K562 (cell line): Measurements from ENCODE around the gene TUBGCP6. TPM values are rescaled to one million over a fixed set of nuclear protein-coding genes. Genes with fewer than 3 reads are reported as not detected.

ENCODE experiments used
- ATAC-seq: fragments of 200-7000 bp; cut with Tn5 transposase; 3 replicates; pipeline ENCODE4 v1.9.1; 2020; ENCODE audit warnings: moderate library complexity
- BruUV-seq: library from RNA; stranded (reverse); fragments of 400-500 nt; replicated peaks from 2 replicates; lab custom pipeline; 2021; lab: Mats Ljungman, UMichigan
- CTCF ChIA-PET: fragments of 300-600 bp; formaldehyde crosslinking; extraction: SDS; loops from one replicate; lab custom pipeline; 2021; ENCODE audit warnings: low intra/inter-chr PET ratio; lab: Yijun Ruan, JAX
- POLR2A ChIA-PET: fragments of 300-600, 350-650 bp; sonication (Branson Sonifier 250); formaldehyde crosslinking; extraction: SDS; loops from one replicate; lab custom pipeline; 2021; ENCODE audit warnings: antibody characterized with exemption, inconsistent platforms; lab: Yijun Ruan, JAX
- DNase-seq, 4 experiments: peaks; one replicate each; pipeline versions ENCODE4 v3.0.0 to v3.0.0-alpha.2; 2011 to 2018; ENCODE audit warnings: low spot score in 3 of 4, mixed read lengths in 3 of 4; ENCODE audit errors: extremely low read depth in 1 of 4
- FAIRE-seq: peaks from 2 replicates; lab custom pipeline; 2011; peaks lifted over from hg19 to GRCh38; lab: Jason Lieb, UNC
- H2AFZ ChIP-seq: 2 replicates; pipeline ENCODE4 v1.6.0; 2011; ENCODE audit warnings: low read depth, low read length, control low read depth, inconsistent platforms
- H3K27ac ChIP-seq: fragments of 200-600 bp; 3 replicates; pipeline ENCODE4 v1.8.0; 2011; ENCODE audit warnings: low read depth, mild to moderate bottlenecking, control low read depth, inconsistent platforms, low read length, moderate library complexity, mixed read lengths; ENCODE audit errors: extremely low read depth
- H3K27me3 ChIP-seq, 2 experiments: fragments of 300-600 bp in 1 of 2; 2 replicates in 1 of 2; 3 replicates in 1 of 2; pipeline versions ENCODE4 v1.6.0 to v1.8.0; 2011; ENCODE audit warnings: inconsistent platforms in 2 of 2, low read length in 2 of 2, mild to moderate bottlenecking in 1 of 2, mixed read lengths in 1 of 2, moderate library complexity in 1 of 2; ENCODE audit not compliant: control insufficient read depth in 2 of 2, insufficient read depth in 2 of 2
- H3K36me3 ChIP-seq: fragments of 300-600 bp; 3 replicates; pipeline ENCODE4 v1.8.0; 2011; ENCODE audit warnings: mild to moderate bottlenecking, low read length, inconsistent platforms; ENCODE audit not compliant: control insufficient read depth, insufficient read depth
- H3K4me1 ChIP-seq, 2 experiments: fragments of 200-600 bp in 1 of 2; replicated peaks in 1 of 2; 2 replicates in 1 of 2; 3 replicates in 1 of 2; pipeline versions ENCODE4 v1.5.1 to v1.8.0; 2011; ENCODE audit warnings: inconsistent platforms in 2 of 2, low read length in 2 of 2, mild to moderate bottlenecking in 1 of 2, mixed read lengths in 1 of 2, moderate library complexity in 1 of 2; ENCODE audit not compliant: control insufficient read depth in 2 of 2, insufficient read depth in 2 of 2
- H3K4me2 ChIP-seq: 2 replicates; pipeline ENCODE4 v1.6.1; 2011; ENCODE audit warnings: low read length, control low read depth, inconsistent platforms, mixed read lengths; ENCODE audit not compliant: insufficient read depth
- H3K4me3 ChIP-seq: fragments of 200-600 bp; sonication (generic), shearing (Covaris generic); 2 replicates; pipeline ENCODE4 v1.5.1; 2016; ENCODE audit warnings: control low read depth, inconsistent platforms
- H3K79me2 ChIP-seq: fragments of 200-600 bp; 3 replicates; pipeline ENCODE4 v1.8.0; 2011; ENCODE audit warnings: low read length, inconsistent platforms; ENCODE audit not compliant: control insufficient read depth, insufficient read depth
- H3K9ac ChIP-seq, 2 experiments: 2 replicates each; pipeline versions ENCODE4 v1.6.0 to v1.6.1; 2011; ENCODE audit warnings: low read depth in 2 of 2, low read length in 2 of 2, control low read depth in 1 of 2, inconsistent platforms in 1 of 2, mild to moderate bottlenecking in 1 of 2, mixed read lengths in 1 of 2; ENCODE audit not compliant: insufficient read depth in 1 of 2
- H3K9me1 ChIP-seq: one replicate; pipeline ENCODE4 v1.6.0; 2011; ENCODE audit warnings: inconsistent platforms, mild to moderate bottlenecking, low read length, moderate library complexity; ENCODE audit not compliant: control insufficient read depth, insufficient read depth
- H3K9me3 ChIP-seq: replicated peaks from 2 replicates; pipeline ENCODE4 v1.5.1; 2011; ENCODE audit warnings: low read depth, low read length, inconsistent platforms; ENCODE audit not compliant: control insufficient read depth, insufficient read depth
- H4K20me1 ChIP-seq: replicated peaks from 2 replicates; pipeline ENCODE4 v1.6.1; 2011; ENCODE audit warnings: low read length, inconsistent platforms, mixed read lengths; ENCODE audit not compliant: control insufficient read depth, insufficient read depth
- PHF8 ChIP-seq: fragments of 200-600 bp; sonication (generic); IDR thresholded peaks from 2 replicates; pipeline ENCODE4 v1.6.1; 2012; ENCODE audit warnings: mixed run types, mild to moderate bottlenecking, inconsistent platforms, low read length, moderate library complexity, borderline replicate concordance
- POLR2AphosphoS5 ChIP-seq: IDR thresholded peaks from 2 replicates; pipeline ENCODE4 v1.6.1; 2011; ENCODE audit warnings: mild to moderate bottlenecking, low read depth, low read length, moderate library complexity; ENCODE audit not compliant: control insufficient read depth, insufficient read depth
- SREBF2 ChIP-seq: sonication (generic); formaldehyde crosslinking; IDR thresholded peaks from 2 replicates; pipeline ENCODE4 v1.4.0; 2020; ENCODE audit warnings: mild to moderate bottlenecking, missing genetic modification reagents
- ZKSCAN1 ChIP-seq: fragments of 150-350 bp; IDR thresholded peaks from 2 replicates; pipeline ENCODE4 v1.6.1; 2016; ENCODE audit warnings: low read depth, low read length
- ZNF282 ChIP-seq: sonication (generic); formaldehyde crosslinking; IDR thresholded peaks from 2 replicates; pipeline ENCODE4 v1.8.1; 2023; ENCODE audit warnings: missing genetic modification reagents
- ZNF316 ChIP-seq: fragments of 450-650 bp; IDR thresholded peaks from 2 replicates; pipeline ENCODE4 v1.6.1; 2016
- ZNF507 ChIP-seq: conservative IDR thresholded peaks from 2 replicates; pipeline ENCODE4 v1.6.1; 2017; ENCODE audit warnings: missing genetic modification characterization, missing compliant biosample characterization
- WGBS: fragments of 100-300 bp; shearing (Covaris generic); methylation state at CpG from one replicate; pipeline ENCODE4 v1.1.6; 2016; ENCODE audit warnings: low coverage, mixed read lengths; ENCODE audit not compliant: insufficient coverage; ENCODE audit errors: missing lambda C conversion rate; 5-methylcytosine and 5-hydroxymethylcytosine counted together
- in situ Hi-C: fragments of 300-500 bp; cut with MboI; formaldehyde crosslinking; loops from 4 replicates; pipeline ENCODE4 v1.15.0; 2018; ENCODE audit warnings: inconsistent platforms, mixed read lengths
- intact Hi-C: fragments of 100-400 bp; cut with micrococcal nuclease; formaldehyde crosslinking; loops from 2 replicates; pipeline ENCODE4 v1.14.2; 2022
- polyA plus RNA-seq, 8 experiments: library from polyadenylated mRNA; depleted of rRNA in 4 of 8; stranded (reverse) in 5 of 8; unstranded in 3 of 8; fragments of >200 nt; fragmentation: Nextera tagmentation in 2 of 8; fragmentation: Illumina TruSeq in 1 of 8; extraction: Ambion mirVana in 2 of 8; extraction: Trizol in 1 of 8; gene quantifications; 2 replicates each; pipeline versions ENCODE4 v1.2.1 to v1.2.3, GENCODE V29; 2011 to 2014; ENCODE audit warnings: inconsistent platforms in 1 of 8, missing spikeins in 1 of 8
- total RNA-seq, 7 experiments: library from RNA; depleted of rRNA in 6 of 7; stranded (reverse); fragments of >200 nt in 6 of 7; fragmentation: Illumina TruSeq in 2 of 7; extraction: Trizol in 2 of 7; gene quantifications; 2 replicates each; pipeline versions ENCODE4 v1.2.1 to v1.2.3, GENCODE V29; 2011 to 2021; ENCODE audit warnings: low replicate concordance in 1 of 7
- TF ChIP-seq, protein P1 (sequence below), 2 experiments: fragments of 200-800 bp in 1 of 2; sonication (Bioruptor generic) in 1 of 2; sonication (generic) in 1 of 2; formaldehyde crosslinking in 1 of 2; IDR thresholded peaks in 1 of 2; conservative IDR thresholded peaks in 1 of 2; 2 replicates each; pipeline versions ENCODE4 v1.5.0 to v1.6.1; 2016 to 2020; ENCODE audit warnings: missing compliant biosample characterization in 1 of 2, missing genetic modification characterization in 1 of 2, missing genetic modification reagents in 1 of 2
- TF ChIP-seq, protein P2 (sequence below): fragments of 450-650 bp; IDR thresholded peaks from 2 replicates; pipeline ENCODE4 v1.6.1; 2016; ENCODE audit warnings: mild to moderate bottlenecking
- TF ChIP-seq, protein P3 (sequence below), 2 experiments: fragments of 450-650 bp; formaldehyde crosslinking in 1 of 2; IDR thresholded peaks; 2 replicates each; pipeline versions ENCODE4 v1.4.0 to v1.6.1; 2014 to 2020; ENCODE audit warnings: mild to moderate bottlenecking in 2 of 2, borderline replicate concordance in 1 of 2, low read depth in 1 of 2

Gene TUBGCP6
- total and polyA plus RNA-seq, 9 of the 15 experiments (the other 6 are each of a cell fraction or from before 2014, with no cell fraction given) = 0.76 to 33.0 (median 10.1) TPM

DNA sequence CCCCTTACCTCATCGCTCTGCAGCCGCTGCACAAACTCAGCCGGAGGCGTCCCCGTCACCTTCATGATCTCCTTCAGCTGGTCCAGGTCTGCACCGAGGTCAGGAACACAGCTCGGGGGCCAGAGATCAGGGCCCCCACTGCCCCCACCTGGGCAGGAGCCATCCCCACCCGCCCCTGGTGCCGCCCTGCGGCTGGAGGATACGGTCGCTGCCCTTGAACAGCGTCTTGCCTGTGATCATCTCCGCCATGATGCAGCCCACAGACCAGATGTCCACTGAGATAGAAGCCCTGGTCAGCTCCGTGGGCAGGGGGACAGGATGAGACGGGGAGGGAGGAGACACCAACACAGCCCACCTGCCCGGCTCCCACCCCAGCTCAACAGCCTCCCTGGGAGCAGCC lies 10.8 kb upstream of the TUBGCP6 start:
- in situ Hi-C loops (no loop called here), intact Hi-C loops (no loop called here)
- 93% methylated on average over 3 of the region's 17 CpGs for WGBS
- BruUV-seq = no TSS peak
- H4K20me1 ChIP-seq = no peaks in the 10 kb centered on the region
- no peak overlapping the region for H2AFZ ChIP-seq
- no peaks in the 10 kb centered on the region for H3K9me3 ChIP-seq
- peaks cover 60% of the 10 kb centered on the region; the same call in 1 of the 3 replicates for H3K36me3 ChIP-seq
- H3K4me1 ChIP-seq = peaks cover 0 to 93% of the 10 kb centered on the region in 2 experiments; a peak in 3 of 5 replicates
- no peaks in the 10 kb centered on the region for H3K9me1 ChIP-seq
- H3K79me2 ChIP-seq = peaks cover 25% of the 10 kb centered on the region
- no peaks in the 10 kb centered on the region for H3K27me3 ChIP-seq
- ChIA-PET POLR2A (interaction anchor here (0.6 to 1.2 kb wide), 3 partner anchors 10 to 48 kb away, joined by 3 to 4 read pairs (median 3); no protein-coding TSS in a partner anchor), CTCF (no interaction called here)
- no peak overlapping the region; a peak in 1 of 4 replicates for H3K9ac ChIP-seq
- no peak overlapping the region for H3K4me2 ChIP-seq
- no peak overlapping the region for H3K27ac ChIP-seq
- no peak for ATAC-seq
- no peak for DNase-seq
- no peak for FAIRE-seq
- H3K4me3 ChIP-seq = no peak overlapping the region
- no peak for TF ChIP-seq ZNF507
- TF ChIP-seq, protein P1, sequence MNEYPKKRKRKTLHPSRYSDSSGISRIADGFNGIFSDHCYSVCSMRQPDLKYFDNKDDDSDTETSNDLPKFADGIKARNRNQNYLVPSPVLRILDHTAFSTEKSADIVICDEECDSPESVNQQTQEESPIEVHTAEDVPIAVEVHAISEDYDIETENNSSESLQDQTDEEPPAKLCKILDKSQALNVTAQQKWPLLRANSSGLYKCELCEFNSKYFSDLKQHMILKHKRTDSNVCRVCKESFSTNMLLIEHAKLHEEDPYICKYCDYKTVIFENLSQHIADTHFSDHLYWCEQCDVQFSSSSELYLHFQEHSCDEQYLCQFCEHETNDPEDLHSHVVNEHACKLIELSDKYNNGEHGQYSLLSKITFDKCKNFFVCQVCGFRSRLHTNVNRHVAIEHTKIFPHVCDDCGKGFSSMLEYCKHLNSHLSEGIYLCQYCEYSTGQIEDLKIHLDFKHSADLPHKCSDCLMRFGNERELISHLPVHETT (CRISPR knock-in tag; conservative IDR thresholded peaks at IDR 0.05 in 1 of 2, IDR thresholded peaks at IDR 0.05 in 1 of 2) = no peak
- TF ChIP-seq ZKSCAN1 = no peak
- no peak for TF ChIP-seq ZNF282 (CRISPR knock-in tag)
- TF ChIP-seq, protein P2, sequence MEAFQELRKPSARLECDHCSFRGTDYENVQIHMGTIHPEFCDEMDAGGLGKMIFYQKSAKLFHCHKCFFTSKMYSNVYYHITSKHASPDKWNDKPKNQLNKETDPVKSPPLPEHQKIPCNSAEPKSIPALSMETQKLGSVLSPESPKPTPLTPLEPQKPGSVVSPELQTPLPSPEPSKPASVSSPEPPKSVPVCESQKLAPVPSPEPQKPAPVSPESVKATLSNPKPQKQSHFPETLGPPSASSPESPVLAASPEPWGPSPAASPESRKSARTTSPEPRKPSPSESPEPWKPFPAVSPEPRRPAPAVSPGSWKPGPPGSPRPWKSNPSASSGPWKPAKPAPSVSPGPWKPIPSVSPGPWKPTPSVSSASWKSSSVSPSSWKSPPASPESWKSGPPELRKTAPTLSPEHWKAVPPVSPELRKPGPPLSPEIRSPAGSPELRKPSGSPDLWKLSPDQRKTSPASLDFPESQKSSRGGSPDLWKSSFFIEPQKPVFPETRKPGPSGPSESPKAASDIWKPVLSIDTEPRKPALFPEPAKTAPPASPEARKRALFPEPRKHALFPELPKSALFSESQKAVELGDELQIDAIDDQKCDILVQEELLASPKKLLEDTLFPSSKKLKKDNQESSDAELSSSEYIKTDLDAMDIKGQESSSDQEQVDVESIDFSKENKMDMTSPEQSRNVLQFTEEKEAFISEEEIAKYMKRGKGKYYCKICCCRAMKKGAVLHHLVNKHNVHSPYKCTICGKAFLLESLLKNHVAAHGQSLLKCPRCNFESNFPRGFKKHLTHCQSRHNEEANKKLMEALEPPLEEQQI = no peak
- no peak for TF ChIP-seq POLR2AphosphoS5
- no peak for TF ChIP-seq SREBF2
- TF ChIP-seq, protein P3, sequence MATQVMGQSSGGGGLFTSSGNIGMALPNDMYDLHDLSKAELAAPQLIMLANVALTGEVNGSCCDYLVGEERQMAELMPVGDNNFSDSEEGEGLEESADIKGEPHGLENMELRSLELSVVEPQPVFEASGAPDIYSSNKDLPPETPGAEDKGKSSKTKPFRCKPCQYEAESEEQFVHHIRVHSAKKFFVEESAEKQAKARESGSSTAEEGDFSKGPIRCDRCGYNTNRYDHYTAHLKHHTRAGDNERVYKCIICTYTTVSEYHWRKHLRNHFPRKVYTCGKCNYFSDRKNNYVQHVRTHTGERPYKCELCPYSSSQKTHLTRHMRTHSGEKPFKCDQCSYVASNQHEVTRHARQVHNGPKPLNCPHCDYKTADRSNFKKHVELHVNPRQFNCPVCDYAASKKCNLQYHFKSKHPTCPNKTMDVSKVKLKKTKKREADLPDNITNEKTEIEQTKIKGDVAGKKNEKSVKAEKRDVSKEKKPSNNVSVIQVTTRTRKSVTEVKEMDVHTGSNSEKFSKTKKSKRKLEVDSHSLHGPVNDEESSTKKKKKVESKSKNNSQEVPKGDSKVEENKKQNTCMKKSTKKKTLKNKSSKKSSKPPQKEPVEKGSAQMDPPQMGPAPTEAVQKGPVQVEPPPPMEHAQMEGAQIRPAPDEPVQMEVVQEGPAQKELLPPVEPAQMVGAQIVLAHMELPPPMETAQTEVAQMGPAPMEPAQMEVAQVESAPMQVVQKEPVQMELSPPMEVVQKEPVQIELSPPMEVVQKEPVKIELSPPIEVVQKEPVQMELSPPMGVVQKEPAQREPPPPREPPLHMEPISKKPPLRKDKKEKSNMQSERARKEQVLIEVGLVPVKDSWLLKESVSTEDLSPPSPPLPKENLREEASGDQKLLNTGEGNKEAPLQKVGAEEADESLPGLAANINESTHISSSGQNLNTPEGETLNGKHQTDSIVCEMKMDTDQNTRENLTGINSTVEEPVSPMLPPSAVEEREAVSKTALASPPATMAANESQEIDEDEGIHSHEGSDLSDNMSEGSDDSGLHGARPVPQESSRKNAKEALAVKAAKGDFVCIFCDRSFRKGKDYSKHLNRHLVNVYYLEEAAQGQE (IDR thresholded peaks at IDR 0.05; ENCODE audit: borderline replicate concordance) = no peak
- TF ChIP-seq, protein P3 (CRISPR knock-in tag; IDR thresholded peaks at IDR 0.05; ENCODE audit: low read depth) = no peak
- TF ChIP-seq ZNF316 = no peak
- no peak for TF ChIP-seq PHF8
